Brain microvascular endothelial cell (primary cell): ENCODE measurements around the gene MRPL55.

Source experiments
- DNase-seq: peaks from one replicate; pipeline ENCODE4 v3.0.0-alpha.2; 2020
- H3K27ac ChIP-seq: fragments of 250-450 bp; sonication (Bioruptor Pico); 2 replicates; pipeline ENCODE4 v1.5.1; 2020; ENCODE audit warnings: mild to moderate bottlenecking, moderate library complexity
- H3K27me3 ChIP-seq: fragments of 250-450 bp; sonication (Bioruptor Pico); replicated peaks from 2 replicates; pipeline ENCODE4 v1.5.1; 2020; ENCODE audit warnings: mild to moderate bottlenecking
- H3K36me3 ChIP-seq: fragments of 250-450 bp; sonication (Bioruptor Pico); replicated peaks from 2 replicates; pipeline ENCODE4 v1.5.1; 2020; ENCODE audit warnings: mild to moderate bottlenecking
- H3K4me3 ChIP-seq: 2 replicates; pipeline ENCODE4 v1.5.1; 2011; ENCODE audit warnings: low read depth, mild to moderate bottlenecking, control low read depth, low read length, moderate library complexity
- CTCF ChIP-seq: IDR thresholded peaks from 2 replicates; pipeline ENCODE4 v1.5.1; 2011; ENCODE audit warnings: low read depth, mild to moderate bottlenecking, moderate library complexity, low read length, control low read depth, inconsistent platforms; ENCODE audit errors: missing control alignments
- in situ Hi-C: cut with HindIII; loops from 2 replicates; pipeline ENCODE4 v1.10.0; 2017; ENCODE audit warnings: low sequenced_read_pairs, low pct_ligation_motif_present

The MRPL55 gene

DNA sequence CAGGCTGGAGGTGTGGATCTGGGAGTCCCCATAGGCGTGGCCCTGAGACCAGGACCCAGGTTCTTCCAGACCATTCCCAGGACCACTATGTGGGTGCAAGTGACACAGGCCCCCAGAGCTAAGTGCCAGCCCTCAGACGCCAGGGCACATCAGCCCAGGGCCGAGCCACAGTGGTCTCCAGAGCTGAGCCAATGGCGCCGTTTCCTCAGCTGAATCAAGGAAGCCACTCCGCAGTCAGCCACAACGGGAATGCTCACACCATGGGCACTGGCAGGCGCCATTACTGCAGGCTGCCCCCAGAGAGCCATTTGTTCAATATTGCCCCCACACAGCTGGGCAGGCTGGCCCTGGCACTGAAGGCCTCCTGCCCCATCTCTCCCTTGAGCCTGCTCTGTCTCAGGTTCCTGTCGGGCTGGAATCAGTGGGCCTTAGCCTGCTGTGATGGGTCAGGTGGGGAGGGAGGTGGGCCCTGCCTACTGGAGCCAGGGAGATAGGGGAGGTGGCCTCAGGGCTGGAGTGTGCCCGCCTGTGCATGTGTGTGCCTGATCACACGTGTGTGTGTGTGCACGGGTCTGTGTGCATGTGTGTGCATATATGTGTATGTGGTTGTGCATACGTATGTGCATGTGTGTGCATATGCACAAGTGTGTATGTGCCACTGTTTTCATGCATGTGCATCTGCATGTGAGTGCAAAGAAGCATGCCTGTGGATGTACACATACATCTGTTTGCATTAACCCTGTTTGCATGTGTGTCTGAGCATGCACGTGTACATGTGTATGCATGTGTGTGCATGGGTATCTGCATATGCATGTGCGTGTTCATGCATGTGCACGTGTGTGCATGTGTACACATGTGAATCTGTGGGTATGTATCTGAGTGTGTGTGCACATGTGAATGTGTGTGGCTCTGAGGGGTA, 46.8 kb upstream of the MRPL55 start:
- H3K27me3 ChIP-seq = peaks cover 13% of the 10 kb centered on the region
- no peak for TF ChIP-seq CTCF
- no peak overlapping the region for H3K4me3 ChIP-seq
- H3K36me3 ChIP-seq = no peaks in the 10 kb centered on the region
- no peak for DNase-seq
- in situ Hi-C loops = no loop called here
- no peak overlapping the region for H3K27ac ChIP-seq

DNA sequence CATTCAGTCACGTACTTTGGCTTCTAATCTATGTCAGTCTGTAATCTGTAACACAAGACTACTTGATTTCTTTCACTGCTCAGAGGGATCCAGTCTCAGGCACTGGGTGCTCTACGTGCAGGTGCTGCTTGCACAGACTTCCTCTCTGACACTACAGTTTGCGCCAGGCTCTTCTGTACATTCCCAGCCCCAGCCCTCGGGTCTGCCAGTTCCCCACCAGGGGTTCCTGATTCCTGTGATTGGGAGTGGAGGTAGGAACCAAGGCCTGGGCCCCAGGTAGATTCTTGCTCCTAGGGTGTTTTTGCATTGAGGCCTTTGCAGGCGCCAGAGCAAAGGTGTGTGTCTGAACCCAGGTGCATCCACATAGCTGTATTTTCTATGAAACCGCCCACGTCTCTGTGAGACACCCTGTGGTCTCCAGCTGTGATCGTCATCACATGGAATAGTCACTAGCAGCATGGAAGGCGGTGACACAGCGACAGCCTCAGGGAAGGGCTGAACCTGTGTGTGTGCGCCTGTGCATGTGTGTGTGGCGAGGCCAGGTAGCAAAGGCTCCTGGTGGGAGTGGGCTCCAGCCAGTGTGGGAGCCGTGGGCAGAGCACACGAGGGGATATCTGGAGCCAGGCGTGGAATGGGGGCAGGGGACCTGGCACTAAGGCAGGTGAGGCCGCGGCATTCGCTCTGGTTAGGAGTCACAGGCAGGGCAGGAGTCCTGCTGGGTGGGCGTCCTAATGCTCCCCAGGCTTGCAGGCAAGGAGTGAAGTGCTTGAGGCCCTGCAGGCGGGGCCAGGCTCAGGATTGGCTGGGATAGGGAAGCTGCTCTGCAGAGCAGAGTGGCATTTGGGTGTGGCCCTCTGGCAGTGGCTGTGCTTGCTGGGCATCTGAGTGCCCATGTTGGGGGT, 45.8 kb upstream of the MRPL55 start:
- peaks cover 13% of the 10 kb centered on the region for H3K27me3 ChIP-seq
- no peak for TF ChIP-seq CTCF
- H3K4me3 ChIP-seq = no peak overlapping the region
- no peak for DNase-seq
- in situ Hi-C loops = no loop called here
- H3K36me3 ChIP-seq = no peaks in the 10 kb centered on the region
- H3K27ac ChIP-seq = no peak overlapping the region

GRCh38 chr1:228154021-228154669, 45.0 kb upstream of the MRPL55 start:
- Histone ChIP-seq H3K4me3 (no peak overlapping the region), H3K27me3 (peaks cover 11% of the 10 kb centered on the region), H3K36me3 (no peaks in the 10 kb centered on the region), H3K27ac (no peak overlapping the region)
- DNase-seq = no peak
- in situ Hi-C loops = no loop called here
- no peak for TF ChIP-seq CTCF

DNA sequence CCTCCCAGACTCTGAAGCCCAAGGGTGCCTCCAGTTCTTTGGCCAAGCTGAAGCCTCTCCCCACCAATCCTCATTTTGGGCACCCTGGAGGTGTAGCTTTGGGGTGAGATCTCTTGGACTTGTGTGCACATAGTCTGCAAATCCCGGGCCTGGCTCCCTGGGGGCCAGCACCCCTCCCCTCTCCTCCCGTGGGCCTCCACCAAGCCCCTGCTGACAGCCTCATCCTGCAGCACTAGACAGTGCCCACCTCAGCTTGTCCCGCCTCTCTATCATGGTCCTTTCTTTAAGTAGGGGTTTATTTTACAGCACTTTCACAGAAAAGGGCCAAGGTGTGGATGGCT, 43.8 kb upstream of the MRPL55 start:
- no peak overlapping the region for H3K27ac ChIP-seq
- H3K36me3 ChIP-seq = peaks cover 9% of the 10 kb centered on the region
- TF ChIP-seq CTCF = no peak
- in situ Hi-C loops = no loop called here
- peaks cover 2% of the 10 kb centered on the region for H3K27me3 ChIP-seq
- no peak overlapping the region for H3K4me3 ChIP-seq
- no peak for DNase-seq

- H3K27ac ChIP-seq = no peak overlapping the region
These were observed 43.2 kb upstream of the MRPL55 start for GRCh38 chr1:228152097-228152917.

More at GRCh38 chr1:228152097-228152917, 43.2 kb upstream of the MRPL55 start:
- in situ Hi-C loops = no loop called here
- Histone ChIP-seq H3K27me3 (no peaks in the 10 kb centered on the region), H3K36me3 (peaks cover 11% of the 10 kb centered on the region), H3K4me3 (no peak overlapping the region)
- DNase-seq = no peak
- TF ChIP-seq CTCF = no peak
